Stimulated activated CD4-positive, alpha-beta T cell treated with anti-CD3 and anti-CD28 coated beads, TNF-alpha, amount 100 ng/mL, for 48 hours (primary cell): ENCODE results near the gene TMEM19.

ENCODE experiments used
- DNase-seq, 3 donors: peaks; one replicate each; pipeline ENCODE4 v3.0.0-alpha.2; 2020; ENCODE audit warnings: low read depth in 3 of 3

Gene TMEM19

DNA sequence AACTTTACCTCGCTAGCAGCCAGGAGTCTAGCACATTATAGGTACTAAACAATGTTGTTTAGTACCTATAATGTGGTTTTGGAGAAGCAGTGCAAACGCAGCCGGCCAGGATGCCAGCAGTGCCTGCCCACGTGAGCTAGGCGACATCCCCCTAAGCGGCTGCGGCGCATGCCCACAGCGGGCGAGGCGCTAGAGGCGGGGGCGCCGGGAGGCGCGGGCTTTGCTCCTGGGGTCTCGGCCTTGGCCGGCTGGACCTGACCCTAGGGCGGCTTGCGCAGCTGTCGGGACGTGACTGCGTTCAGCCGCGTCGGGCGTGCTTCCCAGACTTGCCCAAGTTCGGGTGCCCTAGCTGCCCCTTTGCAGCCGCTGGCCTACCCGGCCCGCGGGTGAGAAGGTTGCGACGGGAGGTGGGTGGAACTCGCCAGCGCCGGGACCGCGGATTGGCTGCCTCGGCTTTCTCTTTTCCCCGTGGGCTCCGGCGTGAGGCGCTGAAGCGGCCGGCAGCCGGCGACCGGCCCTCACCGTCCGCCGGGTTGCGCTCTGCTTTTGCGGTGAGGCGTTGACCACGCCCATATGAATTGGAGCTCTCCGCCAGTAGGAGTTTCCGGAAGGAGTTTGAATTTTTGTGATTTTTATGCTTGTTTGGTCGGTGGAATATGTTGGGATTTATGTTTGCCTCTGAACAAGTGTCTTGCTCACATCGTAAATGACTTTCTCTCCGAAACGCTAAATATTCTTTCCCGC, at the start of gene TMEM19:
TSS of gene TMEM19 (plus strand) at position 169 of the 744 bp plus-strand sequence. CDS start 599 bp downstream, outside the sequence.
- DNase-seq: peak; percentile 58 to 69 (median 66)

DNA sequence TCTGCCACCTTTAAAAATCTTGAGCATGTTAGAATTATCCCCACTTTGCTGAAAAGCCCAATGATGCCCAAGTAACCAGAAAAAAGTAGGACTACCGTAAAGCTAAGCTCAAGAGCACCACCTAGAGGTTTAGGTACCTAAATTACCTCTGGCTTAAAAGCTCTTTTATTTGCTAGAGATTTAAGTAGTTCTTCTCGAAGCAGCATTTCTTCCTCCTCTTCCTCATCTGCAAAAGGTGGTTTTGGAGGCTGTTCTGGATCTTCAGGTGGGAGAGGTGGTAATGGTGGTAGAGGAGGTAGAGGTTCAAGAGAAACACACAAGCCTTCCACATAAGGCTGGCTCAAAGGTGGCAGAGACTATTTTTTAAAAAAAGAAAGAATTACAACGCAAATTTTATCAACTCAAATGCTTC, 49.2 kb upstream of the TMEM19 start:
- DNase-seq: no peak

DNA sequence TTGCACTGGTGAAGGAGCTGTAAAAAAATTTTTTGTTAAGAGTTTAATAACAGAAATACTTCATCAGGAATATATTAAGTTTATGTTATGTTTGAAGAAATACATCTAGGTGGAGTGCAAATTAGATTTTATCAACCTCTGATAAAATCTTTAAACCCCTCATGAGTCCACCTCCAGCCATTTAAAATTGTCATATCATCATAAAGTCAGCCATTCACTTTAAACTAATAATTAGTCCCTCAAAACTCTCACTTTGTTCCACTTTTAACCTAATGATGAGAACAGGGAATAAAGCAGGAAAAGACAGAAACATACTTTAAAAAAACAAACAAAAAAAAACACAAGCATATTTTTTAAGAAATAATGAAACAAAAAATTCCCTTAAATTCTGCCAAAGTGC, 47.4 kb upstream of the TMEM19 start:
- no peak for DNase-seq

DNA sequence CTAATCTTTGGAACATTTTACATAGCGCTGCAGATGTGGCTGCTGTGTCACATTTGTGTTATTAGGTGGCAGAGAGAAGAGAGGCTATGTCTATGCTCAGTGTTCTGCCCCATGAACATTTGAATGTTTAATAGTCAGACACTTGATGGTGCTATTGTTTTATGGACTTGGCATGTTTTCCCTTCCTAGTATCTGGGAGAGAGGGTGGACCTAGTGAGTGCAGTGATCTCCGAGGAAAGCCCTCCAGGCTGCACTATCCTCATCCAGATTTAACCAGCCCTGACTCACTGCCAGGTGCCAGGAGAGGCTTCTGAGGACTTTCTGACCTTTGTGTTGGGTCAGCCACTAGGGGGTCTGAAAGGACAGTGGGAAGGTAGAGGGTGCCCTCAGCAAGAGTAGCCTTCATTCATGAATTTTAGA, 46.5 kb upstream of the TMEM19 start:
- DNase-seq: no peak

DNA sequence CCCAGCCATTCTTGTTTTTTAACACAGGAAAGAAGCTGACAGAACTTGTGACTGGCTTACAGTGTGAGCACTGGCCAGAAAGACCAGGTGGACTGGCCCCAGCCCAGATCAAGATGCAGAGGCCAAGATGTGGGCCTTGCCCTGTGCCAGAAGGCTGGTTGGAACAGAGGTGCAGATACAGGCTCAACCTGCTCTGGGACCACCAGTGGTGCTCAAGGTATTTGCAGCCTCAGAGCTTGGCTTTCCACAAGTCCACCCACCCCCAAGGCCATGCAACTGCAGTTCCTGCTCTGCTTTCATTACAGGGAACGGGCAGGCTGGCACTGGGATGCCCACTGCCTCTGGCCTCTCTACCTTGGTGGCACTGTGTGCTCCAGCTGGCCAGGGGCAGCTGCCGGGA, 45.6 kb upstream of the TMEM19 start:
- no peak for DNase-seq

DNA sequence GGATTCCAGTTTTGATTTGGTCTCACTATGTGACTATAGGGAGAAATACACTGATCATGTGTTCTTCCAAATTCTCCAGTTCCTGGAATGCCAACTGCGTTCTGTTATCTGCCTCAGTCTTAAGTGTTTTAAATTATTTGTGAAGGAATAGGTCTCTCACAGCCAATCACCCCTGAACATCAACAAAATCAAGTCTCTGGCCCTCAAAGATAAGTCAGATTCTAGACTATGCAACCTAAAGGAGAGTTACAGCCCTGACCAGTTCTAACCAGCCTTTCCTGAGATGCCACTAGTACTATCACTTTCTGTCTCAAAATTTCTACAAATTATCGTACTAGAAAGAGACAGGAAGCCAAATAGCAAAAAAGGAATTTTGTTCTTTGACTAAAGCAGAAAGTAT, 44.5 kb upstream of the TMEM19 start:
- DNase-seq: no peak

DNA sequence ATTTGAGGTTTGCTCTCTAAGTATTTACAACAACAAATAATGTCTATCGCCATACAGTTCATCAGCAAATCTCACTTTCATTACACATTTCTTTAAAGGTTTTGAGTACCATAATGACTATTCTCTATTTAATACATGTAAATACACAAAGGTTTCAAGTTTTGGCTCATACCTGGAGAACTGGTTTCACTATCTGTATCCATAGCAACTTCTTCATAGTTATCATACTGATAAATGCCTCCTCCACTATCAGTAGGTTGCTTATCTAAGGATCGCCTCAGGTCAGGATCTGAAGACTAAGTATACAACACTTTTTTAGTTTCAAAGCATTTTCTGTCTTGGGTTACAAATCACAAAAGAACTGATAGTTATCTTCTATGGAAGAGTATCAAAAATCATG, 43.6 kb upstream of the TMEM19 start:
- DNase-seq: no peak

DNA sequence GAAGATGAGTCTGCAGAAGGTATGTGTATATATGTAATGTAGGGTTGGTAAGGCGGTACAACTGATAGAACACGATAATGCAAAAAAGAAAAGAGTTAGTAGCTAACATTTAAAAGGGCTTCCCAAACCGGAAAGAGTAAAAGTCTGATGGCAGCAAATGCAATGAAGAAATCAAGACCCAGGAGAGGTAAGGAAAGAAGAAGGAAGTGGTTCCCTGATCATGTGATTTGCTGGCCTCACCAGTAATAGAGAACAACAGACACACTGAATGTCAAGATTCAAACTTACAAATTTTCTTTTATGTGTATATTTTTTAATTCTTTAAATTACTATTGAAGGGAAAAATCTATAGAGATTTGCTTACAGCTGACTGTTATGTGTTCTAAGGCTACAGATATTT, 40.6 kb upstream of the TMEM19 start:
- no peak for DNase-seq

DNA sequence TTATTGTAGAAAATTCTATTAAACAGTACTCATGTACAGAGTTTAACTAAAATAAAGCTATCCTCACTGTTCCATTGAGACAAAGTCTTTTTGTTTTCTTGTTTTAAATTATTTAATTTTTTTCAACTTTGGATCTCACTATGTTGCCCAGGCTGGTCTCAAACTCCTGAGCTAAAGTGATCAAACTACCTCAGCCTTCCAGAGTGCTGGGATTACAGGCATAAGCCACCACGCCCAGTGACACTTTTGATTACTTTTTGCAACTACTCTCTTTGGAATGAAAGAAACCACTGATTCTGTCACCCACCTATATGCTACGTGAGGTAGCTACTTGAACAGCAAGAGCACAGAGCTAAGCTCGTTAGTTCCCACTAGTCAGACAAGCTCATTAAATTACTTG, 39.4 kb upstream of the TMEM19 start:
- no peak for DNase-seq

DNA sequence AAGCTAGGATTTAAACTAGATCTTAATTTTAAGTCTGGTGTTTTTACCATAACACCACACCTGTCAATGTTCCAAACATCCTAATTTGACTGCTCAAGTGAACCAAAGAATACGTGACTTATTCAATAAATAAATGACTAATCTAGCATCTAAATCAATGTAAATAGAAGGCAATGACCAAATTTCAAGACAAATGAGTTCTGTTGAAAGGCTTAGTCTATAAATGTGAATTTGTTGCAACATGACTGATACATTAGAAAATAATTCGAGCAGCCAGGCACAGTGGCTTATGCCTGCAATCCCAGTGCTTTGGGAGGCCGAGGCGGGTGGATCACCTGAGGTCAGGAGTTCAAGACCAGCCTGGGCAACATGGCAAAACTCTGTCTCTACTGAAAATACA, 37.3 kb upstream of the TMEM19 start:
- DNase-seq: no peak

DNA sequence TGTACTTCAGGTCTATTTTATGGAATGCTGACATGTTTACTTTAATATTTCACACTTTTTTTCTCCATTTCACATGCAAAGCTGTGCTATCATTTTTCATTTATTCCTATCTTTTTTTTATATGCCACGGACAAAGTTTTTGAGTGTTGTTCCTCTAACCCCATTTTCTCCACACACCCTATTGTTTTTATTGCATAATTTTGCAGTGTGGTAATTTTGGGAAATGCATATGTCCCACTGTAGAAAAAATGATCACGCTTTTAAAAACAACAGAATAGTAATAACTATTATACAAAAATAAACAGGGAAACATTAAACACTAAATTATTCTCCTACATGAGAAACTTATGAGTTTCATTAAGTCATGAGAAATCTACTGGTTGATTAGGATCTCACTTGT, 36.5 kb upstream of the TMEM19 start:
- DNase-seq: no peak

DNA sequence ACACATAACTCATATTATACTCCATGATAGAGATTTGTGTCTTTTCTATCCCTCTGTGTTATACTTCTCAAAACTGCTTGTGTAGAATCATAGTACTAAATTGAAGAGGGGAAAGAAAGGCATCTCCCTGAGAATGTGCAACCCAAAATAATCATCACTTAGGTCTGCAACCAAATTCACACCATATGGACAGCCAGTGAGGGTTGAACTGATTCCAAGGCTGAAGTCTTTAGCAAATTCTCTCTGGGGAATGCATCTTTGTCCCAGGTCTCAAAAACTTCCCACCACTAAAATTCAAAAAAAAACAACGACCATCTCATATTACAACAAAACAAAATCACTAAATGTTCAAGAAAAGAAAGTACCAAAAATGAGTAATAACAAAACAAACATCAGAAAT, 33.2 kb upstream of the TMEM19 start:
- no peak for DNase-seq

DNA sequence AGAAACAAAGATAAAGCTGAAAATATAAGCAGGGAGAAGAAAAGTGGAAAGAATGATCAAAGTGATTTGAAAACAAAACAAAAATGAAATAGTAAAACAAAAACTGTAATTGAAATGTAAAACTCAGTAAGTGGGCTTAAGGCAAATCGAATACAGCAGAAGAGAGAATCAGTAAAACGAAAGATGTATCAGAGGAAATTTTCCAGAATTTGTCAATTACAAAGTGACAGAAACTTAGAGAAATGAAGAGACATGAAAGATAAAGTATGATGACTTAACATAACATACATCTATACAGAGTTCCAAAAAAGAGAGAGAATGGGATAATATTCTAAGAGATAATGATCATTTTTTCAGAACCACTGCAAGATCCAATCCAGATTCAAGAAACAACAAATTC, 32.7 kb upstream of the TMEM19 start:
- DNase-seq: no peak

DNA sequence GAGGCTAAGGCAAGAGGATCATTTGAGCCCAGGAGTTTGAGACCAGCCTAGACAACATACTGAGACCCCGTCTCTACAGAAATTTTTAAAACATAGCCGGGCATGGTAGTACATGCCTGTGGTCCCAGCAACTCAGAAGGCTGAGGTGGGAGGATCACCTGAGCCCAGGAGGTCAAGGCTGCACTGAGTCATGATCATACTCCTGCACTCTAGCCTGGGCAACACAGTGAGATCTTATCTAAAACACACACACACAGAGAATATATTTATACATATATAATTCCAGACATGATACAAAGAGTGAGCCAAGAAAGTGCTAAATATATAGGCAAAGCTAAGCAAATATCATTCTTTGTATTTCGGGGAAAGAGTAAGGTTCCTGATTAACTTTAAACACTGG, 31.7 kb upstream of the TMEM19 start:
- no peak for DNase-seq

DNA sequence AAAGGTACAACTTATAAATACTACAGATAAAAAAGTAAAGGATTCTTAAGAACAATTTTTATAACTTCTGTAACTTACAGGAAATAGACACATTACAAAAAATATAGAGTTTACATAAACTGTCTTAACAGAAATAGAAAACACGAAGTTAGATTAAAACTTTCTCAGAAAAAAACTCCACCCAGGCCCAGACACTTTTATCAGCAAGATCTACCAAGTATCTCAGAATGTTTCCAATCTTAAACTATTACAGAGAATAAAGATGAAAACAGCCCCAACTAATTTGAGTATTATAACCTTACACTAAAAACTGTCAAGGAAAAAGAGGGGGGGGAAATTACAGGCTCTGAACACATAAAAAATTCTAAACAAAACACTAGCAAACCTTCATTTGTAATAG, 30.4 kb upstream of the TMEM19 start:
- DNase-seq: no peak

DNA sequence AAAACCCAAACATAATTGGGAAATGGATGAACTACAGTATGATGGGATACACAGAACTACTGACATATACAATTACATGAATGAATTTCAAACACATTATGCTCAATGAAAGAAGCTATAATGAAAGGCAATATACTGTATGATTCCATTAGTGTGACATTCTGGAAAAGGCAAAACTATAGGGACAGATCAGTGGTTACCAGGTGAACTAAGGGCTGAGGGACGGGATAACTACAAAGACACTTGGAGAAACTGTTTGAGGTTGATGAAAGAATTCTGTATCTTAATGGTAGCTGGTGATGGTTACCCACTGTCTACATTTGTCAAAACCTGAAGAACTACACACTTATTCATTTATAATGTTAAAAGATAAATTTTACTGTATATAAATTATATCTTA, 30.0 kb upstream of the TMEM19 start:
- DNase-seq: no peak

DNA sequence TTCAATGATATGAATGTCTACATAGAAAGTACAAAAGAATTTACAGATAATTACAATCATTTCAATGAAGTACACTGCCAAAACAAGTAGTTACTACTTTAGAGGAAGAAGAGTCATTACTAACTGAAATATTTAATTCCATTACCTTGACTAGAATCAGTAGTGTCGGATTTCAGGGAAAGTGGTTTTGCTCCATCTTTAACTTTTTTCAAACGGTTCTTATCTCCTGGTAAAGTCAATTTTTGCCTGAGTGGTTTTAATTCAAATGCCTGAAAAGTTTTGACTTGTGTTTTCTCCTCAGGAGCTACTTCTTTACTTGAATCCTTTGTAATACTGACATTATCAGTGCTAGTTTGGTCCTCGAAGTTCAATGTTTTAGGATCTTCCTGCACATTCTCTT, 29.1 kb upstream of the TMEM19 start:
- no peak for DNase-seq

DNA sequence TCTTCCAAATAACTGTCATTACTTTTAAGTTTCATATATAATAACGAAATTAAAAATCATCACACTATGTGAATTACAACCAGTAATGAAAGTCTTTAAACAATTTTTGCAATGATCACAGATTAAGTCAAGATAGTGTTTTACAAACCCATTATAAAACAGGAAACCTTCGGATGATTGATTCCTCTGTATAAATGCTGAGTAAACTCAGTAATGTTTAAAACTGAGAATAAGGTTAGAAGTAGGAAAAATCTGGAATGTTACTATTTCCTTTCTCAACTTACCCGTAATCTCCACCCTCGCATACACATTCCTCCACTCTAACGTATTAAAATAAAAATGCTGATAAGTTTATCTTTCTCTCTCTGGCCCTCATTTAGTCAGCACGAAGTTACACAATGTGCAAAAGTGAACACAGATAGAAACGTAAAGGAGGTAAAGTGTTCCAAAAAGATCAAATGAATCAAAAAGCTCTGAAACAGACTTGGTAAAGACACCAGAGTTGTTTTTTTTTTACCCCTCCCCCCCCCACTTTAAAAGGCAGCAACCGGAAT, 23.8 kb upstream of the TMEM19 start:
- DNase-seq: no peak

DNA sequence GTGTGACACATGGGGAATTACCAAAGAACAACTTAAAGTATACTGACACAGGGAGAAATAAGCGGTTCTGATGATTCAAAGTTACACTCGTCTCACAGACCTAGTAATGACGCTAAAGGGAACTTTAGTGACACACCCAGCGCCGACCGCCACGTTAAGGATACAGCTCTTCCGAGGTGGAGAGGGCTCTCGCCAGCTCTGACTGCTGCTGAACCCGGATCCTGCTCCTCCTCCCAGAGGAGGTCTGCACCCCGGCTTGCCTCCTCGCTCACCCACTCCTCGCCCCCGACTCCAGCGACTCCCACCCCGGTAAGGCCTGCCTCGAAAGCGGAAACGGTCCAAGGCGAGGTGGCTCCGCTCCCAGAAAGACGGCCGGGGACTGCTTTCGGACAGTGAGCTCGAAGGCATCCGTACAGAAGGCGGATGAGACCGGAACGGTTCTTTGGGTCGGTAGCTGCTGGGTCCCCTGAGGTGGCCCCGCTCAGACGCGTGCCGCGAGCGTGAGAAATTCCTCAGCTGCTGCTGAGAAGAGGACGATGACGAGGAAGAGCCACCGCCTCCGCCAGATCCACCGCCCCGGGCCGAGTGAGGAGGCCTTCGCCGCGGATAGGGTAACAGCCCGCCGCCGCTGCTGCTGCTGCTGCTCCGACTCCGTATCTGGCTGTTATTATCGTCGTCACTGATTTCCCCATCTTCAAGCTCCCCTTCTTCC, 22.9 kb upstream of the TMEM19 start:
- peak; percentile 44 to 73 (median 61) for DNase-seq

DNA sequence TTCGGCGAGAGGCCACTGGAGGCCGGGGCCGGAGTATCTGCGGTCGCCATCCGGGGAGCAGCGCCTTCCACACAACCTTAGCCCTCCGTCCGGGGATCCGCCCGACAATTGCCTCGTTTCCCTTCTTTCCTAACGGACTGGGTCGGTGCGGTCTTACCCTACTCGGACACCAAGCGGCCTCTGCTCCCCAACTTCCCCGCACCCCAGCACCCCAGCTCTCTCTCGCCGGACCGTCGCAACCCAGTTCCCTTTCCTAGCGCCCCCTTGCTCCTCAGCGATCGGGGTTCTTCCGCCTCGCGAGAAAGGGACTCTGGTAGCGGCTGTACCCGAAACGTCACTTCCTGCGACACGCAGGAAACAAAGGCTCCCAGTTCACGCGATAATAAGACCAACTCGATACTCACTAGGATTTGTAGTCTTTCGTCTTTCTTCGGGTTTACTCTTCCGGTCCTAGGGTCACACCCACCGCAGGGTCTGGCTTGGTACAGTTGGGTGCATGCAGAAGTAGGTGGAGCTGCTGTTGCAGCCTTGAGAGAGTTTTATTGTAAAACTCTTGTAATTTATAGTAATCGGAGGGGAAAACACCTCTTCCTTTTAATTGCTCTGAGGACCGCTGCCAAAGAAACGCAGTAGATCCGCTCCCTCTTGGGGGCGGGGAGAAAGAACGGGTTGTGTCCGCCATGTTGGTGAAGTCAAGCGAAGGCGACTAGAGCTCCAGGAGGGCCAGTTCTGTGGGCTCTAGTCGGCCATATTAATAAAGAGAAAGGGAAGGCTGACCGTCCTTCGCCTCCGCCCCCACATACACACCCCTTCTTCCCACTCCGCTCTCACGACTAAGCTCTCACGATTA, 22.1 kb upstream of the TMEM19 start, which contains the start of the genes THAP2 and ZFC3H1:
TSS of gene THAP2 (plus strand) at position 741 of the 850 bp plus-strand sequence. CDS start 209 bp downstream, outside the sequence.
TSS of gene ZFC3H1 (minus strand) at position 288 of the 850 bp plus-strand sequence. CDS start at position 50, 238 bp downstream.
- peak; percentile 67 to 87 (median 80) for DNase-seq

DNA sequence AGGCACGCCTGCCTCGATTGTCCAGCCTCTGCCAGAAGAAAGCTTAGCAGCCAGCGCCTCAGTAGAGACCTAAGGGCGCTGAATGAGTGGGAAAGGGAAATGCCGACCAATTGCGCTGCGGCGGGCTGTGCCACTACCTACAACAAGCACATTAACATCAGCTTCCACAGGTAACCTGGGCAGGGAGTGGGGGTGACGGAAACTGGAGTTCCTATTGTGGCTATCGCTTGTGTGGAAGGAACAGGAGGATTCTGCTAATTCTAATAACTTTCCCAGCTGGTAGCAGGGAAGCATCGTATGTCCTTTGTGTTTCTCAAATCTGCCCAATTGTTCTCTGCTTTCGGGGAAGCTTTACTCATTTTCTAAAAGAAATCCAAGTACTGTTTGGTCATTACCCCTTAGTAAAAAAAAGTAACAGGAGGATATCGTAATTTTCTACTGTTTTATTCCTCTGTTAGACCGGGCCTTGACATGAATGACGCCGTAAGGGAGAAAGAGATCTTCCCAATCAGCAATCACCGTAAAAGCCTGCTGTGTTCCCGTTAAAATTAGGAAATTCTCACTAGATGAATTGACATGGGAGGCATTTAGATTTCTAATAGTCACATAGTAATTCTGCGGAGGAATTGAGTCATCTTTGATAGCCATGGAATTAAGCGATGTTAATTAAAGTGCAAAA, 21.3 kb upstream of the TMEM19 start:
- DNase-seq: no peak
